Muscle layer of colon (tissue), 2 donors: ENCODE measurements around the gene GOLGA6L25.
"Not testable (repeated sequence)": the region's sequence is repeated elsewhere in the genome, so short reads cannot be mapped to it uniquely, and the experiment has no call there.

ENCODE experiments used
- H3K27ac ChIP-seq: one replicate; pipeline ENCODE4 v1.7.0; 2013; ENCODE audit warnings: low read depth, mild to moderate bottlenecking, low read length, moderate library complexity
- H3K27me3 ChIP-seq, 2 donors: one replicate each; pipeline ENCODE4 v1.7.0; 2013; ENCODE audit warnings: low read length in 2 of 2, mild to moderate bottlenecking in 2 of 2; ENCODE audit not compliant: insufficient read depth in 2 of 2, control insufficient read depth in 1 of 2
- H3K36me3 ChIP-seq: one replicate; pipeline ENCODE4 v1.7.0; 2013; ENCODE audit warnings: mild to moderate bottlenecking, low read length; ENCODE audit not compliant: insufficient read depth
- H3K4me1 ChIP-seq: one replicate; pipeline ENCODE4 v1.7.0; 2013; ENCODE audit warnings: mild to moderate bottlenecking, low read length; ENCODE audit not compliant: insufficient read depth
- H3K4me3 ChIP-seq, 2 donors: one replicate each; pipeline ENCODE4 v1.7.0; 2013; ENCODE audit warnings: low read length in 2 of 2, low read depth in 1 of 2, mild to moderate bottlenecking in 1 of 2, moderate library complexity in 1 of 2
- H3K9ac ChIP-seq: one replicate; pipeline ENCODE4 v1.7.0; 2013; ENCODE audit warnings: low read length
- H3K9me3 ChIP-seq: one replicate; pipeline ENCODE4 v1.7.0; 2013; ENCODE audit warnings: mild to moderate bottlenecking, low read length
- donor health status: abdominal sarcoma.
- donor health status: Adenocarcinoma of cecum.

The GOLGA6L25 gene

GRCh38 chr15:28553268-28553667 is at the start of gene GOLGA6L25:
Gene GOLGA6L25 (plus strand): TSS chr15:28553568. CDS start chr15:28553629, 61 bp downstream.
- H3K9ac ChIP-seq, H3K36me3 ChIP-seq, H3K4me1 ChIP-seq, H3K4me3 ChIP-seq, H3K27ac ChIP-seq, H3K27me3 ChIP-seq, H3K9me3 ChIP-seq: not testable (repeated sequence)

- H3K9ac ChIP-seq, H3K27ac ChIP-seq, H3K9me3 ChIP-seq, H3K4me1 ChIP-seq, H3K36me3 ChIP-seq, H3K4me3 ChIP-seq, H3K27me3 ChIP-seq: not testable (repeated sequence)
Observed at GRCh38 chr15:28508217-28508889, 45.0 kb upstream of the GOLGA6L25 start.

- H3K9me3 ChIP-seq, H3K9ac ChIP-seq, H3K27me3 ChIP-seq: not testable (repeated sequence)
Observed at GRCh38 chr15:28514128-28514527, 39.2 kb upstream of the GOLGA6L25 start.

GRCh38 chr15:28515208-28515607 is 38.2 kb upstream of the GOLGA6L25 start:
- H3K27ac ChIP-seq, H3K9me3 ChIP-seq, H3K36me3 ChIP-seq, H3K4me1 ChIP-seq, H3K4me3 ChIP-seq, H3K9ac ChIP-seq, H3K27me3 ChIP-seq: not testable (repeated sequence)

More at GRCh38 chr15:28514128-28514527, 39.2 kb upstream of the GOLGA6L25 start:
- H3K36me3 ChIP-seq, H3K4me3 ChIP-seq, H3K27ac ChIP-seq, H3K4me1 ChIP-seq: not testable (repeated sequence)

GRCh38 chr15:28532954-28533353 is 20.4 kb upstream of the GOLGA6L25 start, which contains the start of gene GOLGA8G:
Gene GOLGA8G (minus strand): TSS chr15:28532971. CDS start chr15:28532909, 62 bp downstream.
- H3K36me3 ChIP-seq, H3K4me3 ChIP-seq, H3K9ac ChIP-seq, H3K9me3 ChIP-seq, H3K4me1 ChIP-seq, H3K27me3 ChIP-seq, H3K27ac ChIP-seq: not testable (repeated sequence)

- not testable (repeated sequence) for H3K4me1 ChIP-seq, H3K27me3 ChIP-seq, H3K27ac ChIP-seq, H3K9me3 ChIP-seq, H3K36me3 ChIP-seq, H3K4me3 ChIP-seq, H3K9ac ChIP-seq
Observed at GRCh38 chr15:28573351-28573750, 20.0 kb downstream of the GOLGA6L25 start.

GRCh38 chr15:28588977-28589606 is 35.7 kb downstream of the GOLGA6L25 start:
- H3K9ac ChIP-seq, H3K4me3 ChIP-seq, H3K27me3 ChIP-seq, H3K4me1 ChIP-seq, H3K9me3 ChIP-seq, H3K36me3 ChIP-seq, H3K27ac ChIP-seq: not testable (repeated sequence)

- not testable (repeated sequence) for H3K36me3 ChIP-seq, H3K27me3 ChIP-seq, H3K27ac ChIP-seq, H3K9ac ChIP-seq, H3K4me1 ChIP-seq, H3K9me3 ChIP-seq, H3K4me3 ChIP-seq
Observed at GRCh38 chr15:28589769-28590168, 36.4 kb downstream of the GOLGA6L25 start.

- not testable (repeated sequence) for H3K4me1 ChIP-seq, H3K27me3 ChIP-seq, H3K4me3 ChIP-seq, H3K9ac ChIP-seq, H3K36me3 ChIP-seq, H3K9me3 ChIP-seq, H3K27ac ChIP-seq
Observed at GRCh38 chr15:28592395-28592794, 39.0 kb downstream of the GOLGA6L25 start.

- not testable (repeated sequence) for H3K9ac ChIP-seq, H3K4me3 ChIP-seq, H3K4me1 ChIP-seq, H3K9me3 ChIP-seq, H3K36me3 ChIP-seq, H3K27ac ChIP-seq, H3K27me3 ChIP-seq
Observed at GRCh38 chr15:28593424-28594129, 40.2 kb downstream of the GOLGA6L25 start.

GRCh38 chr15:28597471-28597870 is 44.1 kb downstream of the GOLGA6L25 start:
- not testable (repeated sequence) for H3K4me3 ChIP-seq, H3K27ac ChIP-seq, H3K9me3 ChIP-seq, H3K9ac ChIP-seq, H3K4me1 ChIP-seq, H3K36me3 ChIP-seq, H3K27me3 ChIP-seq

- H3K9me3 ChIP-seq, H3K4me1 ChIP-seq, H3K36me3 ChIP-seq, H3K9ac ChIP-seq, H3K27me3 ChIP-seq, H3K4me3 ChIP-seq, H3K27ac ChIP-seq: not testable (repeated sequence)
Observed at GRCh38 chr15:28598209-28598608, 44.8 kb downstream of the GOLGA6L25 start.
